Measurements from ENCODE around the gene ZMYM5. TPM values are rescaled to one million over a fixed set of nuclear protein-coding genes. Genes with fewer than 3 reads are reported as not detected.

The ZMYM5 gene
- total and polyA plus RNA-seq, 2 of the 13 experiments (the other 11 are each of a cell fraction or from before 2014, with no cell fraction given) = 7.8 to 9.4 TPM

GRCh38 chr13:19863323-19864023, at the start of gene ZMYM5 (continued):
- TF ChIP-seq, protein P1, sequence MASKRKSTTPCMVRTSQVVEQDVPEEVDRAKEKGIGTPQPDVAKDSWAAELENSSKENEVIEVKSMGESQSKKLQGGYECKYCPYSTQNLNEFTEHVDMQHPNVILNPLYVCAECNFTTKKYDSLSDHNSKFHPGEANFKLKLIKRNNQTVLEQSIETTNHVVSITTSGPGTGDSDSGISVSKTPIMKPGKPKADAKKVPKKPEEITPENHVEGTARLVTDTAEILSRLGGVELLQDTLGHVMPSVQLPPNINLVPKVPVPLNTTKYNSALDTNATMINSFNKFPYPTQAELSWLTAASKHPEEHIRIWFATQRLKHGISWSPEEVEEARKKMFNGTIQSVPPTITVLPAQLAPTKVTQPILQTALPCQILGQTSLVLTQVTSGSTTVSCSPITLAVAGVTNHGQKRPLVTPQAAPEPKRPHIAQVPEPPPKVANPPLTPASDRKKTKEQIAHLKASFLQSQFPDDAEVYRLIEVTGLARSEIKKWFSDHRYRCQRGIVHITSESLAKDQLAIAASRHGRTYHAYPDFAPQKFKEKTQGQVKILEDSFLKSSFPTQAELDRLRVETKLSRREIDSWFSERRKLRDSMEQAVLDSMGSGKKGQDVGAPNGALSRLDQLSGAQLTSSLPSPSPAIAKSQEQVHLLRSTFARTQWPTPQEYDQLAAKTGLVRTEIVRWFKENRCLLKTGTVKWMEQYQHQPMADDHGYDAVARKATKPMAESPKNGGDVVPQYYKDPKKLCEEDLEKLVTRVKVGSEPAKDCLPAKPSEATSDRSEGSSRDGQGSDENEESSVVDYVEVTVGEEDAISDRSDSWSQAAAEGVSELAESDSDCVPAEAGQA (IDR thresholded peaks at IDR 0.05; ENCODE audit: low read depth) = no peak; the same call in 1 of the 2 replicates
- TF ChIP-seq, protein P1 (CRISPR knock-in tag; IDR thresholded peaks at IDR 0.05; ENCODE audit: borderline replicate concordance) = no peak
- TF ChIP-seq HMGXB4 (CRISPR knock-in tag; IDR thresholded peaks at IDR 0.05; ENCODE audit: borderline replicate concordance in 1 of 2, low read depth in 1 of 2) = peak in 1 of 2 experiments; percentile 46; a peak in 1 of 4 replicates
- no peak for TF ChIP-seq MBD4 (IDR thresholded peaks at IDR 0.05; ENCODE audit: borderline replicate concordance, low read length)
- TF ChIP-seq, protein P2, sequence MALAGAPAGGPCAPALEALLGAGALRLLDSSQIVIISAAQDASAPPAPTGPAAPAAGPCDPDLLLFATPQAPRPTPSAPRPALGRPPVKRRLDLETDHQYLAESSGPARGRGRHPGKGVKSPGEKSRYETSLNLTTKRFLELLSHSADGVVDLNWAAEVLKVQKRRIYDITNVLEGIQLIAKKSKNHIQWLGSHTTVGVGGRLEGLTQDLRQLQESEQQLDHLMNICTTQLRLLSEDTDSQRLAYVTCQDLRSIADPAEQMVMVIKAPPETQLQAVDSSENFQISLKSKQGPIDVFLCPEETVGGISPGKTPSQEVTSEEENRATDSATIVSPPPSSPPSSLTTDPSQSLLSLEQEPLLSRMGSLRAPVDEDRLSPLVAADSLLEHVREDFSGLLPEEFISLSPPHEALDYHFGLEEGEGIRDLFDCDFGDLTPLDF (CRISPR knock-in tag; IDR thresholded peaks at IDR 0.05) = peak; percentile 55; the same call in 1 of the 2 replicates
- peak; percentile 65 for TF ChIP-seq ZNF331 (CRISPR knock-in tag; IDR thresholded peaks at IDR 0.05)
- no peak for TF ChIP-seq DNMT1 (CRISPR knock-in tag; IDR thresholded peaks at IDR 0.05)
- no peak for TF ChIP-seq ARNT (IDR thresholded peaks at IDR 0.05)
- TF ChIP-seq, protein P3, sequence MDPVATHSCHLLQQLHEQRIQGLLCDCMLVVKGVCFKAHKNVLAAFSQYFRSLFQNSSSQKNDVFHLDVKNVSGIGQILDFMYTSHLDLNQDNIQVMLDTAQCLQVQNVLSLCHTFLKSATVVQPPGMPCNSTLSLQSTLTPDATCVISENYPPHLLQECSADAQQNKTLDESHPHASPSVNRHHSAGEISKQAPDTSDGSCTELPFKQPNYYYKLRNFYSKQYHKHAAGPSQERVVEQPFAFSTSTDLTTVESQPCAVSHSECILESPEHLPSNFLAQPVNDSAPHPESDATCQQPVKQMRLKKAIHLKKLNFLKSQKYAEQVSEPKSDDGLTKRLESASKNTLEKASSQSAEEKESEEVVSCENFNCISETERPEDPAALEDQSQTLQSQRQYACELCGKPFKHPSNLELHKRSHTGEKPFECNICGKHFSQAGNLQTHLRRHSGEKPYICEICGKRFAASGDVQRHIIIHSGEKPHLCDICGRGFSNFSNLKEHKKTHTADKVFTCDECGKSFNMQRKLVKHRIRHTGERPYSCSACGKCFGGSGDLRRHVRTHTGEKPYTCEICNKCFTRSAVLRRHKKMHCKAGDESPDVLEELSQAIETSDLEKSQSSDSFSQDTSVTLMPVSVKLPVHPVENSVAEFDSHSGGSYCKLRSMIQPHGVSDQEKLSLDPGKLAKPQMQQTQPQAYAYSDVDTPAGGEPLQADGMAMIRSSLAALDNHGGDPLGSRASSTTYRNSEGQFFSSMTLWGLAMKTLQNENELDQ (CRISPR knock-in tag; IDR thresholded peaks at IDR 0.05; ENCODE audit: borderline replicate concordance) = no peak
- TF ChIP-seq, protein P4, sequence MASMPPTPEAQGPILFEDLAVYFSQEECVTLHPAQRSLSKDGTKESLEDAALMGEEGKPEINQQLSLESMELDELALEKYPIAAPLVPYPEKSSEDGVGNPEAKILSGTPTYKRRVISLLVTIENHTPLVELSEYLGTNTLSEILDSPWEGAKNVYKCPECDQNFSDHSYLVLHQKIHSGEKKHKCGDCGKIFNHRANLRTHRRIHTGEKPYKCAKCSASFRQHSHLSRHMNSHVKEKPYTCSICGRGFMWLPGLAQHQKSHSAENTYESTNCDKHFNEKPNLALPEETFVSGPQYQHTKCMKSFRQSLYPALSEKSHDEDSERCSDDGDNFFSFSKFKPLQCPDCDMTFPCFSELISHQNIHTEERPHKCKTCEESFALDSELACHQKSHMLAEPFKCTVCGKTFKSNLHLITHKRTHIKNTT (CRISPR knock-in tag; IDR thresholded peaks at IDR 0.05) = no peak
- TF ChIP-seq ETV5 (CRISPR knock-in tag; IDR thresholded peaks at IDR 0.05; ENCODE audit: borderline replicate concordance) = peak; percentile 14; the same call in 1 of the 2 replicates
- TF ChIP-seq TP53 (CRISPR knock-in tag; conservative IDR thresholded peaks at IDR 0.05) = no peak
- TF ChIP-seq CTCF (CRISPR knock-in tag; IDR thresholded peaks at IDR 0.05) = no peak
- peak; percentile 7; the same call in 1 of the 2 replicates for TF ChIP-seq MED1 (CRISPR knock-in tag; IDR thresholded peaks at IDR 0.05)

Data from HepG2 (cell line).